ENCODE measurements around the gene MAGI1.

DNA sequence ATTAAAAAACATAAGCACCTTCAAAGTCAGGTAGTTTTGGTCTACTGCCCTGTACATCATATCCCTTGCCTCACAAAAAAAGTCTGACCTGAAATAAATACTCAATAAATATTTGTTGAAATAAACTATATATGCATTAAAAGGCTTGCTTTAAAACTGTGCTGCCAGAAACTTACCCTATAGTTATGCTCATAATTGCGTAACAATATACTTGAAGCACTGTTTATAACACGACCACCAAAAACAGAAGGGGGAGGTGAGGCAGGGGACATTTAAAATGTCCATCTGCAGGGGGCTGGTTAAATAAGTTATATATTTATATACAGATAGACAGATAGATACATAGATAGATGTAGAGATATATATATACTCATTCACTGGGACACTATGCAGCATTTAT, 549.5 kb downstream of the MAGI1 start:
- TF ChIP-seq, protein P1, sequence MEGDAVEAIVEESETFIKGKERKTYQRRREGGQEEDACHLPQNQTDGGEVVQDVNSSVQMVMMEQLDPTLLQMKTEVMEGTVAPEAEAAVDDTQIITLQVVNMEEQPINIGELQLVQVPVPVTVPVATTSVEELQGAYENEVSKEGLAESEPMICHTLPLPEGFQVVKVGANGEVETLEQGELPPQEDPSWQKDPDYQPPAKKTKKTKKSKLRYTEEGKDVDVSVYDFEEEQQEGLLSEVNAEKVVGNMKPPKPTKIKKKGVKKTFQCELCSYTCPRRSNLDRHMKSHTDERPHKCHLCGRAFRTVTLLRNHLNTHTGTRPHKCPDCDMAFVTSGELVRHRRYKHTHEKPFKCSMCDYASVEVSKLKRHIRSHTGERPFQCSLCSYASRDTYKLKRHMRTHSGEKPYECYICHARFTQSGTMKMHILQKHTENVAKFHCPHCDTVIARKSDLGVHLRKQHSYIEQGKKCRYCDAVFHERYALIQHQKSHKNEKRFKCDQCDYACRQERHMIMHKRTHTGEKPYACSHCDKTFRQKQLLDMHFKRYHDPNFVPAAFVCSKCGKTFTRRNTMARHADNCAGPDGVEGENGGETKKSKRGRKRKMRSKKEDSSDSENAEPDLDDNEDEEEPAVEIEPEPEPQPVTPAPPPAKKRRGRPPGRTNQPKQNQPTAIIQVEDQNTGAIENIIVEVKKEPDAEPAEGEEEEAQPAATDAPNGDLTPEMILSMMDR (IDR thresholded peaks at IDR 0.05) = no peak
- no peak for TF ChIP-seq POLR2A (IDR thresholded peaks at IDR 0.05)

Measured in breast epithelium (tissue), 3 donors.